ENCODE data around the gene EPN2. TPM values are rescaled to one million over a fixed set of nuclear protein-coding genes. Genes with fewer than 3 reads are reported as not detected.

The EPN2 gene
- total RNA-seq, 2 experiments from 2014 or later = 1.8 to 2.1 TPM

- ChIA-PET POLR2A (interaction anchor here (0.5 to 1.2 kb wide), 3 partner anchors 15 to 285 kb away, joined by 3 read pairs; no protein-coding TSS in a partner anchor), CTCF (interaction anchor here (0.5 to 4.5 kb wide), 31 partner anchors 9 to 418 kb away, joined by 3 to 37 read pairs (median 4); partner anchors contain the start of gene MAPK7)
- Mint-ChIP-seq H3K4me3 (peak within 1 kb of the TSS; percentile 84), H3K4me1 (peaks cover 22% of the 10 kb centered on the region), H3K9me3 (no peaks in the 10 kb centered on the region), H3K27me3 (peaks cover 12% of the 10 kb centered on the region), H3K27ac (peak within 1 kb of the TSS; percentile 85), H3K36me3 (ENCODE audit: low read depth) (no peaks in the 10 kb centered on the region)
- peak; percentile 92 for DNase-seq
Observed at GRCh38 chr17:19362277-19363113, 125.3 kb downstream of the EPN2 start, which contains the start of gene B9D1. TSS of gene B9D1 (minus strand) at chr17:19362723. CDS start at chr17:19362569, 154 bp downstream.

GRCh38 chr17:19363114-19363438 is 125.9 kb downstream of the EPN2 start:
- no peak for DNase-seq
- H3K27me3 Mint-ChIP-seq = peaks cover 12% of the 10 kb centered on the region
- no peaks in the 10 kb centered on the region for H3K36me3 Mint-ChIP-seq (ENCODE audit: low read depth)
- CTCF ChIA-PET = interaction anchor here (0.5 to 4.5 kb wide), 28 partner anchors 9 to 417 kb away, joined by 3 to 37 read pairs (median 4); partner anchors contain the start of gene MAPK7
- no peaks in the 10 kb centered on the region for H3K9me3 Mint-ChIP-seq
- H3K4me1 Mint-ChIP-seq = peaks cover 28% of the 10 kb centered on the region
- peak overlapping the region; percentile 85 for H3K27ac Mint-ChIP-seq
- H3K4me3 Mint-ChIP-seq = peak overlapping the region; percentile 84
- POLR2A ChIA-PET = interaction anchor here (0.5 to 1.2 kb wide), 2 partner anchors 14 to 19 kb away, joined by 3 read pairs; no protein-coding TSS in a partner anchor

GRCh38 chr17:19363460-19364035 is 126.4 kb downstream of the EPN2 start:
- H3K9me3 Mint-ChIP-seq = no peaks in the 10 kb centered on the region
- no peaks in the 10 kb centered on the region for H3K36me3 Mint-ChIP-seq (ENCODE audit: low read depth)
- peaks cover 12% of the 10 kb centered on the region for H3K27me3 Mint-ChIP-seq
- ChIA-PET POLR2A (interaction anchor here (1.2 kb wide), 1 partner anchor 14 kb away, joined by 3 read pairs; no protein-coding TSS in a partner anchor), CTCF (interaction anchor here (0.5 to 4.5 kb wide), 25 partner anchors 8 to 417 kb away, joined by 3 to 37 read pairs (median 4); partner anchors contain the start of gene MAPK7)
- DNase-seq = no peak
- peak overlapping the region; percentile 51 for H3K27ac Mint-ChIP-seq
- H3K4me1 Mint-ChIP-seq = peaks cover 32% of the 10 kb centered on the region
- peak overlapping the region; percentile 84 for H3K4me3 Mint-ChIP-seq

DNA sequence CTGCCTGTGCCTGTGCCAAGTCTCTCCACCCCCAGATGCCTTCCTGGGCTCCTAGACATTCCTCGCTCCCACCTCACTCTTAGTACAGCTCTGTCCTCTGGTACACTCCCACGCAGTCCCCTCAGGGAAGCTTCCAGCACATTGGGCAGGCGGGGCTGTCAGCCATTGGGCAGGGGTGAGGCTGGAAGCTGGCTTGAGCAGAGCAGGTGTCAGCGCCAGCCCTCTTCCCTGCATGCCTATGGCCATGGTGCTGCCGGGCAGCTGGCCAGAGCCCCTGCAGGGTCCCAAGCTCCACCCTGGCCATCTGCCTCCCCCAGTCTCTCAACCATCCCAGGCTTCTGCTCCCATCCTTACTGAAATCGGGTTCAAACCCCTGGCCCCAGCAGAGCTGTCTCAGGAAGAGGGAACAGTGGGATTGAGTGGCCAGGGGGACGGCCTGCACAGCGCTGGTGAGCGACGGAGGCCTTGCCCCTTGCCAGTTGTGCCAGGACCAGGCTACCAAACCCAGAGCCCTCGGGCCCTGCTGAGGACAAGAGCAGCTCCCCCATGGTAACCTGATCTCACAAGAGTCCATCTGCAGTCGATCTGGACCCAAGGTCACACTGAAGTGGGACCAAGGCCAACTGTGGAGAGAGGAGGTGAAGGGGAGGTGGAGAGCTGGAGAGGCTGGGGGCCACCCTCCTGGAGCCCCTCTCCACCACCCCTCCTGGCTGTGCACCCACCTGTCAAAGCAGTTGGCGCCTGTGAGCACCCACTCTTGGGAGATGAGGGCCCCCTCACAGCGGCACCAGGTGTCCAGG is 127.7 kb downstream of the EPN2 start:
- Mint-ChIP-seq H3K36me3 (ENCODE audit: low read depth) (peaks cover 2% of the 10 kb centered on the region), H3K27ac (no peak overlapping the region), H3K4me3 (no peak overlapping the region), H3K4me1 (peaks cover 46% of the 10 kb centered on the region), H3K27me3 (peaks cover 12% of the 10 kb centered on the region), H3K9me3 (no peaks in the 10 kb centered on the region)
- CTCF ChIA-PET = interaction anchor here (1.2 to 4.5 kb wide), 5 partner anchors 9 to 82 kb away, joined by 3 to 37 read pairs (median 3); partner anchors contain the start of gene MAPK7
- POLR2A ChIA-PET = interaction anchor here (0.6 to 0.7 kb wide), 3 partner anchors 13 to 946 kb away, joined by 3 read pairs; no protein-coding TSS in a partner anchor
- DNase-seq = no peak

GRCh38 chr17:19365499-19365817 is 128.3 kb downstream of the EPN2 start:
- Mint-ChIP-seq H3K27ac (peak overlapping the region; percentile 68), H3K4me3 (no peak overlapping the region), H3K9me3 (peaks cover 2% of the 10 kb centered on the region), H3K27me3 (peaks cover 12% of the 10 kb centered on the region), H3K4me1 (peaks cover 51% of the 10 kb centered on the region), H3K36me3 (ENCODE audit: low read depth) (peaks cover 5% of the 10 kb centered on the region)
- no peak for DNase-seq
- ChIA-PET POLR2A (interaction anchor here (0.6 to 0.7 kb wide), 3 partner anchors 12 to 946 kb away, joined by 3 read pairs; no protein-coding TSS in a partner anchor), CTCF (interaction anchor here (0.5 to 4.5 kb wide), 6 partner anchors 13 to 99 kb away, joined by 3 to 37 read pairs (median 4); partner anchors contain the start of gene MAPK7)

DNA sequence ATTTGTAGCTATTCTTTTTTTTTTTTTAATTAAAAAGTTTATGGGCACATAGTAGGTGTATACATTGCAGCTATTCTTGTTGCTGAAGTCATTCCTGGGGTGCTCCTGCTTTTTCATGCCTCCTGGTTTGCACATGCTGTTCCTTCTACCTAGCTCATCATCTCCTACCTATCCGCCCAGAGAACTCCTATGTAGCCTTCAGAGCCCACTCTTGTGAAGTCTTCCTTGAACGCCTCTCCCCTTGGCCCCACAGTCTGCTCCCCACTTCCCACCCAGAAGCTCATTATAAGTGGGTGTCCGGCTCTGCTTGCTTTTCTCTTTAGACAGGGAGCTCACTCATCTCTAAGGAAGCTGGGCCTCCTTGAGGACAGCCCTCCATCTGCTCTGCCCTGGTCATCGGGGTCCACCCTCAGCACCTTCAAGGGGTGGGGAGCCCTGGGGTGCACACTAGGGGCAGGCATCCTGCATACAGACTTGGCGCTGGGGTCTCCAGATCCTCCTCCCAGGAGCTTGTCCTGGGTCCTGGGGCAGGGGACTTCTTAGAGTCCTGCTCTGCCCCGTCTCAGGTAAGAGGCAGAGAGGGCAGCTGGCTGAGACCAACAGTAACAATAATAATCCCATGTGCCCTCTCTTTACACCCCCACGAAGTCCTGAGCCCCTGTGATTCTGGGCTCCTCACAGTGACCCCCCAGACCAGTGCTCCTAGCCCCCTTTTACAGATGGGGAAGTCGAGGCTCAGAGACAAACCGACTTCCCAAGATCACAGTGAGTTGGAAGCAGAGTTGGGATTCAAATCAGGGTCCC is 128.9 kb downstream of the EPN2 start:
- DNase-seq = no peak
- Mint-ChIP-seq H3K36me3 (ENCODE audit: low read depth) (peaks cover 6% of the 10 kb centered on the region), H3K4me3 (no peak overlapping the region), H3K4me1 (peaks cover 57% of the 10 kb centered on the region), H3K27ac (peak overlapping the region; percentile 31), H3K9me3 (peaks cover 2% of the 10 kb centered on the region), H3K27me3 (peaks cover 9% of the 10 kb centered on the region)
- ChIA-PET POLR2A (interaction anchor here (0.6 to 0.7 kb wide), 2 partner anchors 12 to 945 kb away, joined by 3 read pairs; no protein-coding TSS in a partner anchor), CTCF (interaction anchor here (0.5 to 4.5 kb wide), 5 partner anchors 12 to 99 kb away, joined by 3 to 37 read pairs (median 5); partner anchors contain the start of gene MAPK7)

GRCh38 chr17:19366637-19366972 is 129.4 kb downstream of the EPN2 start:
- Mint-ChIP-seq H3K36me3 (ENCODE audit: low read depth) (peaks cover 7% of the 10 kb centered on the region), H3K4me1 (peaks cover 63% of the 10 kb centered on the region), H3K9me3 (peaks cover 2% of the 10 kb centered on the region), H3K27me3 (peaks cover 5% of the 10 kb centered on the region), H3K27ac (no peak overlapping the region), H3K4me3 (no peak overlapping the region)
- DNase-seq = no peak
- ChIA-PET POLR2A (no interaction called here), CTCF (interaction anchor here (0.5 to 2.0 kb wide), 2 partner anchors 80 to 95 kb away, joined by 3 to 5 read pairs; no protein-coding TSS in a partner anchor)

DNA sequence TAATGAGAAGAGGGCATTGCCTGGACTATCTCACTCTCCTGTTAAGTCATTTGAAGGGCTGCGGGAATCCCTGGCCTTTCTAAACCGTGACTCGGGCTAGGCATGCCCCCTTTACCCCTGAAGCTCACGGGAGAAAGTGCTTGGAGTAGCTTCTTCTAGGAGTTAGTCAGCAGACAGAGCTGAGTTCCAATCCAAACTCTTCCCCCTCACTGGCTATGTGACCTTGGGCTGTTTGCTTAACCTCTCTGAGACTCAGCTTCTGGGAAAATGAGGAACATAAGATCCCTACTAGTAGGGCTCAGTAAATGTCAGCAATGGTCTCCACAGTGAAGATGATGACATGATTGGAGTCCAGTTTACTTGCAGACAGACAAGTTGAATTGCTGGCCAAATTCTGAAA is 131.1 kb downstream of the EPN2 start:
- H3K4me1 Mint-ChIP-seq = peaks cover 67% of the 10 kb centered on the region
- H3K36me3 Mint-ChIP-seq (ENCODE audit: low read depth) = peaks cover 7% of the 10 kb centered on the region
- H3K4me3 Mint-ChIP-seq = no peak overlapping the region
- no peak for DNase-seq
- H3K27me3 Mint-ChIP-seq = peaks cover 5% of the 10 kb centered on the region
- ChIA-PET POLR2A (interaction anchor here (1.2 kb wide), 1 partner anchor 9 kb away, joined by 4 read pairs; no protein-coding TSS in a partner anchor), CTCF (no interaction called here)
- H3K9me3 Mint-ChIP-seq = peaks cover 2% of the 10 kb centered on the region
- H3K27ac Mint-ChIP-seq = peak overlapping the region; percentile 36

DNA sequence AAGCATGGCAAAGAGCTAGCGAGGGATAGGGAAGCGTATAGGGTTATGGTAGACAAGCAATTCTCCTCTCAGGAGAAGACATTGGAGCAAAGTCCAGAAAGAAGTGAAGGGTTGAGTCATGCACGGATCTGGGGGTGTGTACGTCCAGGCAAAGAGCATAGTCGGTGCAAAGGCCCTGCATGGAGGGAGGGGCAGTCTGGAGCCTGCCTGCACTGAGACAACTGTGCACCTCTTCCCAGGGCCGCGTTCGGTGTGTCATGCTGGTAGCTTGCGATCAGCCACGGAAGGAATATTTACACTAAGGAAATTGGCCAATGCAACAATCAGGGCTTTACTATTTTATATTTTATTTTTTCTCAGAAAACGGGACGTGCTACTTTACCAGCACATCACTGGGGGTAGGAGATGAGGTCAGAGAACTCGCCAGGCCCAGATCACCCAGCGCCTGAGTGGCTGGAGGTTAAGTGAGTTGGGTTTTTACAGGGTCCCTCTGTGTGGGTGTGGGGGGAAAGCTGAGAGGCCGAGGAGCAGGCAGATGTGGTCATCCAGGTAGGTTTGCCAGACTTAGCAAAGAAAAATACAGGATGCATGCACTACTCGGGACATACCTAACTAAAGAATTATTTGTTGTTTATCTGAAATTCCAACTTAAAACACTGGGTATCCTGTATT is 132.1 kb downstream of the EPN2 start:
- Mint-ChIP-seq H3K27ac (peak overlapping the region; percentile 95), H3K4me1 (peaks cover 63% of the 10 kb centered on the region)

DNA sequence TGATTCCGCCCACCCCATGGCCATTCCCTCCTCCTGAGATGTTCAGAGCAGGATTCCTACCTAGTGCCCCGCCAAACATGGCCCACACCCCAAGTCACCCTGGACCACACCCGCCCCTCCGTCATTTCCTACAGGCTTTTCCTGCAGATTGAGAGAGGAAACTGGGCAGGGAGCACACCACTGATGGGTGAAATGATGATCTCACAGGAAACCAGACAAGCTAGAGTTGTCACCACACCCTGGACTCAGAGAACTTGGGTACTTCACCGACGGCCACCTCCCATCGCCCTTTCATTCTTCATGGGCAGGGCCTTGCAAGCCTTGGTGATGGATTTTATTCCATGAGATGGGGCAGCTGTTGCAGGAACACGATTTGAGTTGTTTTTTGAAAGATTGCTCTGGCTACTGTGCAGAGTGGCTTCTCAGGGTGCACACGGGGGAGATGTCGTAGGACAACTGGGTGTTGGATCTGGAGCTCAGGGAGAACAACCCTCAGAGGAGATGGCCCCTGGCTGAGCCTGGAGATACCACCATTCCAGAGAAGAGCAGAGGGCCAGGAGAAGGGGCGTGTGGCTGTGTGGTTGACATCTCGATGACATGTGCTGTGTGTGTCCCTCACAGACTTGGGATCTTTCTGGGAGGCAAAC is 132.8 kb downstream of the EPN2 start:
- POLR2A ChIA-PET = no interaction called here
- Mint-ChIP-seq H3K27ac (peak overlapping the region; percentile 95), H3K36me3 (ENCODE audit: low read depth) (peaks cover 9% of the 10 kb centered on the region), H3K27me3 (no peaks in the 10 kb centered on the region), H3K9me3 (peaks cover 2% of the 10 kb centered on the region), H3K4me3 (peak overlapping the region; percentile 66), H3K4me1 (peaks cover 66% of the 10 kb centered on the region)
- DNase-seq = peak; percentile 60
- CTCF ChIA-PET = interaction anchor here (0.6 to 0.8 kb wide), 2 partner anchors 10 to 15 kb away, joined by 3 read pairs; no protein-coding TSS in a partner anchor

More for the DNA sequence above, 132.1 kb downstream of the EPN2 start:
- no peaks in the 10 kb centered on the region for H3K27me3 Mint-ChIP-seq
- peaks cover 2% of the 10 kb centered on the region for H3K9me3 Mint-ChIP-seq
- peak overlapping the region; percentile 66 for H3K4me3 Mint-ChIP-seq
- ChIA-PET CTCF (interaction anchor here (0.6 to 0.8 kb wide), 2 partner anchors 9 to 14 kb away, joined by 3 read pairs; no protein-coding TSS in a partner anchor), POLR2A (interaction anchor here (1.2 kb wide), 1 partner anchor 8 kb away, joined by 4 read pairs; no protein-coding TSS in a partner anchor)
- H3K36me3 Mint-ChIP-seq (ENCODE audit: low read depth) = peaks cover 9% of the 10 kb centered on the region
- DNase-seq = no peak
